SJCRH30 (cell line): ENCODE measurements around the gene EIF4G2. TPM values are rescaled to one million over a fixed set of nuclear protein-coding genes. Genes with fewer than 3 reads are reported as not detected.
A peak's percentile ranks its signal among the peaks of the same experiment; 100 is the strongest.

Source experiments
- DNase-seq, 2 experiments: peaks; one replicate each; pipeline ENCODE4 v3.0.0-alpha.2; 2015 to 2020
- H3K27ac ChIP-seq: fragments of 250-450 bp; sonication (Bioruptor Pico); 2 replicates; pipeline ENCODE4 v1.5.1; 2020; ENCODE audit warnings: mild to moderate bottlenecking, moderate library complexity
- H3K27me3 ChIP-seq: fragments of 250-450 bp; sonication (Bioruptor Pico); 2 replicates; pipeline ENCODE4 v1.5.1; 2020; ENCODE audit warnings: mild to moderate bottlenecking, moderate library complexity
- H3K36me3 ChIP-seq: fragments of 250-450 bp; sonication (Bioruptor Pico); 2 replicates; pipeline ENCODE4 v1.5.1; 2020; ENCODE audit warnings: mild to moderate bottlenecking, moderate library complexity
- H3K4me1 ChIP-seq: fragments of 250-450 bp; sonication (Bioruptor Pico); 2 replicates; pipeline ENCODE4 v1.5.1; 2020; ENCODE audit warnings: mild to moderate bottlenecking, moderate library complexity
- H3K4me3 ChIP-seq: fragments of 250-450 bp; sonication (Bioruptor Pico); 2 replicates; pipeline ENCODE4 v1.5.1; 2020; ENCODE audit warnings: mild to moderate bottlenecking, moderate library complexity
- H3K9me3 ChIP-seq: fragments of 250-450 bp; sonication (Bioruptor Pico); replicated peaks from 2 replicates; pipeline ENCODE4 v1.5.1; 2020; ENCODE audit warnings: mild to moderate bottlenecking, moderate library complexity
- total RNA-seq: library from RNA; depleted of rRNA; stranded (reverse); fragments of >200 nt; shearing (Covaris generic); gene quantifications from 2 replicates; pipeline ENCODE4 v1.2.3, GENCODE V29; 2014

The EIF4G2 gene
- total RNA-seq, 1 experiment from 2014 or later: 1,193 TPM

DNA sequence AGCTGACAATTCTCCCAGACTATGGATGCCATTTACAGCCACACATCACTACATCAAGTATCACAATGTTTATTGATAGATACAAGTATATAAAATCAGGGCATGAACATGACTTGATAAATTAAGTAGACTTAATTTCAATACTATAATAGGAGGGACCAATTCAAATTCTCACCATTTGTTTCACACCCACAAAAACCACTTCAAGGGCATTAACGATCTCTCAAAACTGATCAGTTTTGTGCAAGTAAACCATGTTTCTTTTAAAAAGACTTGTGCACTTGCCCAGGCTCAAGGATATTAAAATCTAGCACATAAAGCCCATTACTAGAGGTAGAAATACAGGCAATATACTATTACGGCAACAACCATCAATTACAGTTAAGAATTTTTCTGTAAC lies 11.7 kb downstream of the EIF4G2 start:
- Histone ChIP-seq H3K27me3 (no peaks in the 10 kb centered on the region), H3K9me3 (no peaks in the 10 kb centered on the region), H3K36me3 (peaks cover 64% of the 10 kb centered on the region)

DNA sequence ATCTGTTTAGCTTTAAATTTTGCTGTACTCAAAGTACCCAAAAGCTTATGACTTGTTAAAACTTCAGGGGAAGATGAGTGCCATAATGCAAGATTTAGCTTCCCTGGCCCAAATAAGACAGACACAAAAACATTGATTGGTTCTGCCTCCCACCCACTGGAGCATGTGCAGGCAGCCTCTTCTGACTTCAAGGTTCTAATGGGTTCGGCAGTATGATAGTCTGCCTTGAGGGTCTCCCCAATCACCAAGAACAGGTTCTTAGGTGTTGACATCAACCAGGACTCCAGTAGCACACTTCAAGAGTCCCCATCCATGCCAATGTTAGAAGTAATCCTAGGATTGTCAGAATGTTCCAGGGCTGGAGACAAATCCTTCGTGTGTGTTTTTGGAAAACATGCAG lies 12.5 kb downstream of the EIF4G2 start:
- H3K4me3 ChIP-seq: no peak overlapping the region
- no peak for DNase-seq
- H3K27ac ChIP-seq: no peak overlapping the region
- H3K9me3 ChIP-seq: no peaks in the 10 kb centered on the region
- no peaks in the 10 kb centered on the region for H3K27me3 ChIP-seq
- no peaks in the 10 kb centered on the region for H3K4me1 ChIP-seq
- H3K36me3 ChIP-seq: peaks cover 56% of the 10 kb centered on the region

More for the DNA sequence above, 11.7 kb downstream of the EIF4G2 start:
- DNase-seq: no peak
- Histone ChIP-seq H3K4me3 (no peak overlapping the region), H3K27ac (no peak overlapping the region), H3K4me1 (no peaks in the 10 kb centered on the region)

DNA sequence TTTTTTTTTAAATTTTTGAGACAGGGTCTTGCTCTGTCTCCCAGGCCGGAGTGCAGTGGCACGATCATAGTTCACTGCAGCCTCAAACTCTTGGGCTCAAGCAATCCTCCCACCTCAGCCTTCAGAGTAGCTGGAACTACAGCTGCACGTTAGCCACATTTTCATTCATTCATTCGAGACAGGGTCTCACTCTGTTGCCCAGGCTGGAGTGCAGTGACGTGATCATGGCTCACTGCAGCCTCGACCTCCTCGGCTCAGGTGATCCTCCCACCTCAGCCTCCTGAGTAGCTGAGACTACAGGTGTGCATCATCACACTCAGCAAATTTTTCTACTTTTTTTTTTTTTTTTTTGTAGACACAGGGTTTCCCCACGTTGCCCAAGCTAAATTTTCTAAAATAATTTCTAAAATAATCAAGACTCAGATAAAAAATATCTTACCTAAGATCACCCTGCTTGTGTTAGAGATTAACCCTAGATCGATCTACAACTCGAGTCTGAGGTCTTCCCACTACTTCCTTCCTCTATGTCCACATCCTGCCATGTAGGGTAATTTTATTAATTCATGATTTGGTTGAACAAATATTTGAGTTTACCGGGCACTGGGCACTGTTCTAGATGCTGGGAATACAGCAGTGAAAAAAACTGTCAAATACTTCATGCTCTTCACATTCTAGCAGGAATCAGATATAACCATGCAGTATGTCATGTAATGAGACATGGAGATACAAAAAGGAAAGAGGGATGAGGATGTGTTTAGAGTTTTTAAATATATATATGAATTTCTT lies 15.1 kb downstream of the EIF4G2 start:
- Histone ChIP-seq H3K9me3 (no peaks in the 10 kb centered on the region), H3K4me3 (no peak overlapping the region), H3K27me3 (no peaks in the 10 kb centered on the region), H3K4me1 (no peaks in the 10 kb centered on the region), H3K27ac (no peak overlapping the region), H3K36me3 (peaks cover 30% of the 10 kb centered on the region)
- no peak for DNase-seq

DNA sequence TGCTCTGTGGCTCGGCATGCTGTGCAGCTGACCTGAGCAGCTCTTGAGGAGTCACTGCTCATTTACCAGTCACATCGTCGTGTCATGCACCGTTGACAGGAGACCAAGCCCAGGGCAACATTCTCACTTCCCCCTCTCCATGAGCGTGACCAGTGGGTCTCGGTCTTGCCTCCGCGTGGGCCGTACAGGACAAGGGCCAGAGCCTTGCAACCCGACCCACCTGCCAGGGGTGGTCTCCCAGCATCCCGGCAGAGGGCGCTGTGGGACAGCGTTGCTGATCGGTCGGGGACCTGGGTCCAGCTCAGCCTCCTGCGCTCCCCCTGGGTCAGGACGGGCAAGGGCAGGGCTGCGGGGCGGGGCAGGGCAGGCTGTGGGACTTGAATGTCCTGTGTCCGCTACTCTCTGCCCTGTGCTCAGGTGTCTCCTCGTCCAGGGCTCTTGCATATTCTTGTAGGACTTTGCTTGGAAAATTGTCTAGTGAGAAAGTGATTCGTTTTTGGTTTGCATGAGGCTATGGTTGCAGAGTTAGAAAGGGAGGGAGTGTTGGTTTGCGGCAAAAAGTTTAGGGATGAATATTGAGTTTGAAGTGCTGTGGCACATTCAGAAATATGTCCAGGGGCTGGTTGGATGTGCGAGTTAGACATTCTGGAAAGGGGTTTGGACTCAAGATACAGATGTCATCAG lies 16.2 kb downstream of the EIF4G2 start:
- Histone ChIP-seq H3K36me3 (peaks cover 19% of the 10 kb centered on the region), H3K27me3 (no peaks in the 10 kb centered on the region), H3K4me3 (no peak overlapping the region), H3K27ac (no peak overlapping the region), H3K4me1 (no peaks in the 10 kb centered on the region), H3K9me3 (no peaks in the 10 kb centered on the region)
- peak; percentile 91 to 94 for DNase-seq

DNA sequence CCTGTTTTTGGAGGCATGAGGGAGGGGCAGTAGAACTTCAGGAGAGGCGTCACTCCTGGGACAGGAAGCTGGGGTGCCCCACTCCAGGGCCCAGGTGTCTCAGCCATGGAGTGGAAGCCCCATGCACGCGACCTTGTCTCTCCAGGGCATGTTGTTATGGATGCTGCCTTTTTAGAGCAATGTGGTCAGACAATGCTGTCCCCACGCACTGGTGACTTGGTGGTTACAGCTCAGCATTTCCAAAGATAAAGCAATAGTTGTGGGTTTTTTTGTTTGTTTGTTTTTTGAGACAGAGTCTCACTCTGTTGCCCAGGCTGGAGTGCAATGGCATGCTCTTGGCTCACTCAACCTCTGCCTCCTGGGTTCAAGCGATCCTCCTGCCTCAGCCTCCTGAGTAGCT lies 22.3 kb downstream of the EIF4G2 start:
- Histone ChIP-seq H3K9me3 (no peaks in the 10 kb centered on the region), H3K27ac (no peak overlapping the region), H3K4me1 (peaks cover 17% of the 10 kb centered on the region), H3K36me3 (no peaks in the 10 kb centered on the region), H3K4me3 (no peak overlapping the region), H3K27me3 (no peaks in the 10 kb centered on the region)
- no peak for DNase-seq

DNA sequence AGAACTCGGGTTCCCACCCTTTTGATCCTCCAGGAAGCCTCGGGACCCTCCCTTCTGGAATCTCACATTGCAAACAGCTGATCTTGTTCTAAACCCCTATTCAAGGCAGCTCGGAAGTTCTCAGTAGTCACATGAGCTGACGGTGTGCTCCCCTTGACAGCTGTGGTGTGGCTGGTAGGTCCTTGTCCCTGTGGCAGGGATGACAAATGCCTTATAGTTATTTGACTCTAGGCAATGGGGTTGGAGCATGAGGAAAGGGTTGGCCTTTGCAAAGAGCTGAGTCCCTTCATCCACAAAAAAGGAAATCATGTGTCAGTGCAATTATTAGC lies 23.6 kb downstream of the EIF4G2 start:
- DNase-seq: peak; percentile 56 to 74
- H3K4me3 ChIP-seq: peak overlapping the region; percentile 20
- no peaks in the 10 kb centered on the region for H3K27me3 ChIP-seq
- no peaks in the 10 kb centered on the region for H3K36me3 ChIP-seq
- peak overlapping the region; percentile 49 for H3K27ac ChIP-seq
- peaks cover 17% of the 10 kb centered on the region for H3K4me1 ChIP-seq
- H3K9me3 ChIP-seq: no peaks in the 10 kb centered on the region

DNA sequence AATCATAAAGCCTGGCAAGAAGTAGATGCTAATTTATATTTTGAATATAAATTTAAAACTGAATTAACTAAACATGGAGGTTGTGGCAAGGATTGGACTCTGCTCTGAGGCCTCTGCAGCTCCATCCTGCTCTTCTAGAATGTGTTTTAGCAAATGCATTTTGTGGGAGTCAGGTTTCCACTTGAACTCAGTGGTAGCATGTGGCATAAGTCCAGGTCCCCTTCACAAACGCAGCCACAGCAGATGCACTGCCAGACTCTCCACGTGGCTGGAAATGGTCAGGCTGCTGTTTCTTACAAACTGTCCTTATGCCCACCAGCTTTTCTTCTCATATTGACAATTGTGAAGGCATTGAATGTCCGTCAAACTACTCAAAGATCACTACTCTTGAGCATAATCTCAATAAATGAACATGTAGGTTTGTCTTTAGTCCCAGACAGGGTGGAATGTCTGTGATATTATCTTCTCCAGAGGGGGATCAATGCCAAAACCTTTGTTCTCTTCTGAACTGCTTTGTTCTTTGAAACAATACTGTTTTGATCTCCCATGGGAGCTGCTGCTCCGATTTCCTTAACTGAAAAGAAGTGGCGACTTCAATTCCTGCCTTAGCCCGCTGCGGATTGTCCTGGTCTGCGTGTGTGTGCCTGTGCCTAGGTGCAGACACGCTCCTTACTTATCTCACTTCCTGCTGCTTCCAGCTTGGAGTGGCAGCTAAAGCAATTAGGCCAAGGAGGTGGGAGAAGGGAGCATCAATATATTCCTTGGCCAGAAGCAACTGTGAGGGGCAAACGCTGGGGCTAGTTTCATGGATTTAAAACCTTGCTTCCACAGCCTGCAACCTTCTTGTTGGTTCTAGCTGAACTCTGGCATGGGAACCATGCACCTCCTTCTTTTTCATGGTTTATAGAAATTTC lies 24.2 kb downstream of the EIF4G2 start:
- Histone ChIP-seq H3K27me3 (no peaks in the 10 kb centered on the region), H3K4me3 (peak overlapping the region; percentile 20), H3K9me3 (no peaks in the 10 kb centered on the region), H3K4me1 (peaks cover 17% of the 10 kb centered on the region), H3K36me3 (peaks cover 5% of the 10 kb centered on the region; the same call in 1 of the 2 replicates), H3K27ac (peak overlapping the region; percentile 49)
- peak; percentile 77 to 85 for DNase-seq

DNA sequence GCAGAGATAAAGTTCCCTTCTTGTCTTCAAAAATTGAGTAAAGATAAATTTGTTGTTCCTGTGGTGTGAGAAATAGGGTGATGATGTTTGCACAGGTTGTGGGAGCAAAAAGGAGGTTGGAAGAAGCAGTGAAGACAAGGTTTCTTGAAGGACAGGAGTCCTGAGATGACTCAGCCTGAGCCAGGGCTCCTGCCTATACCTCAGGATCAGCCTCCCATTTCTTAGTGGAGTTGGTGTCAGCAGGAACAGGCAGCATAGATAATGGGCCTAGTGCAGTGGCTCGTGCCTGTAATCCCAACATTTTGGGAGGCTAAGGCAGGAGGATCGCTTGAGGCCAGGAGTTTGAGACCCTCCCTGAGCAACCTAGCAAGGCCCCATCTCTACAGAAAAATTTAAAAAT lies 28.7 kb downstream of the EIF4G2 start:
- Histone ChIP-seq H3K27me3 (no peaks in the 10 kb centered on the region), H3K9me3 (no peaks in the 10 kb centered on the region), H3K27ac (no peak overlapping the region), H3K36me3 (peaks cover 37% of the 10 kb centered on the region), H3K4me3 (no peak overlapping the region), H3K4me1 (peaks cover 13% of the 10 kb centered on the region)
- no peak for DNase-seq

DNA sequence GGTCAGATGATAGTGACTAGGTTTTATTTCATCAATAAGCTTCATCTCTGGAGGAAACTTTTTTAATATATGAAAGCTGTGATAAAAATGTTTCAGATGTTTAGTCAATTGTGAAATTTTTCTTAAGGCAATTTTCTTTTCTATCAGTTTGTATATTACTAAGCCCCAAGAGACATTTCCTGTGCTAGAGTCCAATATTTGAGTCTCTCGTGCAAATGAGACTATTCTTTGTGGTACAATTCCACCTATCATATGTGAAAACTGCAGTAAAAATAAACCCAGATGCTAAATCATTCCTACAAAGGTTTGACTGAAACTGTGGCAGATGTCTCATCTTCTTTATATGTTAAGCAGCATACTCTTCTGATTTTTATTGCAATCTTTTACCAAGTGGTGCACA lies 29.6 kb downstream of the EIF4G2 start:
- Histone ChIP-seq H3K27me3 (no peaks in the 10 kb centered on the region), H3K4me1 (peaks cover 4% of the 10 kb centered on the region), H3K36me3 (peaks cover 45% of the 10 kb centered on the region), H3K4me3 (no peak overlapping the region), H3K27ac (no peak overlapping the region), H3K9me3 (no peaks in the 10 kb centered on the region)
- DNase-seq: no peak

DNA sequence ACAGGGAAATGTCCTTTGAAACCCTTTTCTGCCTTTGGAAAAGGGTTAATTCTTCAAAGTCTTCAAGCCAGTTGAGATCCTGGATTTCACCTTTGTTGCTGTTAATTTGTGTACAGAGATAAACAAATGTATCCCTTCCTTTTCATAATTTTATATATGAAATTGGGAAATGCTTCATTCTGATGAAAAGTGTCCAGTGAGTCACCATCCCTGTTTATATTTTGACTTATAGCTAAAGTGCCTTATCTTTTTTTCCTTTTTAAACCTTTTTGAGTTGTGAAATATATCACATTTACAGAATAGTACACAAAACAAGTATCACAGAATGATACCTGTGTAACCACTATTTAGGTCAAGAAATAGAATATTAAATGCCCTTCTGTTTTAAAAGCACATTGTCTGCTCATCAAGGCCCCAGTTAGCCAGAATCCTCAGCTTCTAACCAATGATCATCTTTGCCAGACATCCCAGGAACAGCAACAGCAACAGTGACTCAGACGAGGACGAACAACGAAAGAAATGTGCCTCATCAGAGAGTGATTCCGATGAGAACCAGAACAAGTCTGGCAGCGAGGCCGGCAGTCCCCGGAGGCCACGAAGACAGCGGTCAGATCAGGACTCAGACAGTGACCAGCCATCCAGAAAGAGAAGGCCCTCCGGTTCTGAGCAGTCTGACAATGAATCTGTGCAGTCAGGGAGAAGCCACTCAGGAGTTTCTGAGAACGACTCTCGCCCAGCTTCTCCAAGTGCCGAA lies 30.3 kb downstream of the EIF4G2 start:
- H3K4me1 ChIP-seq: no peaks in the 10 kb centered on the region
- no peak overlapping the region for H3K4me3 ChIP-seq
- H3K27ac ChIP-seq: no peak overlapping the region
- DNase-seq: no peak
- H3K9me3 ChIP-seq: no peaks in the 10 kb centered on the region
- no peaks in the 10 kb centered on the region for H3K27me3 ChIP-seq
- peaks cover 50% of the 10 kb centered on the region for H3K36me3 ChIP-seq

DNA sequence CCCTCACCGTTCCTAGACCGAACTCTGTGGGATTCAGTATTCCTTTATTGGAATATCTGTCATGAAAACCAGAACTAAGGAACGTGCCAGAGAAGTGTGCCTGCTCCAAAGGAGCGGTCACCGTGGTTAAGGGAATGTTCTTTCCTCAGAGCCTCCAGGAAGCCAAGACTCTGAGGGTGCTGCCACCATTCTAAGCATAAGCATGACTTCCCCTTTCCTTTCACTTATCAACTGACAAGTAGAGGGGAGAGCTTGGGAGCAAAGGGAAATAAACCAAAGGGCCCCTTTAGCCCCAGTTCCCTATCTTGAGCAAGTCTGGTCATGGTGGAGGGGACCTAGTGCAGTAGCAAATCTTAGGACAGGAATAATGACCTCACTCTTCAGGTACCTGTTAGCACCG lies 30.9 kb downstream of the EIF4G2 start:
- Histone ChIP-seq H3K27me3 (no peaks in the 10 kb centered on the region), H3K9me3 (no peaks in the 10 kb centered on the region), H3K4me1 (no peaks in the 10 kb centered on the region), H3K4me3 (no peak overlapping the region), H3K36me3 (peaks cover 56% of the 10 kb centered on the region), H3K27ac (no peak overlapping the region)
- DNase-seq: no peak

DNA sequence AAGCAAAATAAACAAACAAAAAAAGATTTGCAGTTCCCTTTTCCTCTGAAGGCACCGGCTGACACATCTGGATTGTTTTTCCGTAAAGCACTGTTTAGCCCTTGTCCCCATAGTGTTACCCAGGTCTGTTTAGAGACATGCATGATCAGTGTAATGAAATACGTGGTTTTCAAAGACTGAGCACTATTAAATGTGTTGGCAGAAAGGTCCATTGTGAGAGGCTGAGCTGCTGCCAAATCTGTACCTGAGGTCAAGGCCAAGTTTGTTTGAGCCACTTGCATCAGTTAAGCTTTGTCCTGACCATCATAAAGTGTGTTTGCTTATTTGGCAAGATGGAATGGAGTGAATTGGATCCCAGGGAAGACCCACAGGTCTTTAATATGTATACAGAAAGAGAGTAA lies 31.3 kb downstream of the EIF4G2 start:
- no peak overlapping the region for H3K4me3 ChIP-seq
- H3K27ac ChIP-seq: no peak overlapping the region
- peaks cover 60% of the 10 kb centered on the region for H3K36me3 ChIP-seq

DNA sequence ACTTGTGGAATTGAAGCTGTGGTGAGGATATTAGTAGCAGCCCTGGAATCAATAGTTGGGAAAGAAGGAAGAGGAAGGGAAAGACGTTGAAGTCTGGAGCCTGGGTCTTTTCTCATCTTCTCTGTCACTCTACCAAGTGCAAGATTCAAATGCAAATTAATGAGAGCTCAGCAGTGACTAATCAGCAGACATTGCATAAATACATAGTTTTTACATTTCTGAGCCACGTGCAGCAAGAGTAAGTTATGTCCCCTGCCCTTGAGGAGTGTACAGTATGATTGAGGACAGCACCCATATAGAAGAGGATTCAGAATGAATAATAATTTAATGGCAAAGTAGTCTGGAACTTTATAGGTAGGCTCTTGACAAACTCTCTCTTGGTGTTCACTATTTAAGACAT lies 33.9 kb downstream of the EIF4G2 start:
- Histone ChIP-seq H3K27ac (no peak overlapping the region), H3K9me3 (no peaks in the 10 kb centered on the region), H3K4me1 (no peaks in the 10 kb centered on the region), H3K36me3 (peaks cover 84% of the 10 kb centered on the region), H3K4me3 (no peak overlapping the region), H3K27me3 (no peaks in the 10 kb centered on the region)
- no peak for DNase-seq

More for the DNA sequence above, 31.3 kb downstream of the EIF4G2 start:
- DNase-seq: no peak
- no peaks in the 10 kb centered on the region for H3K9me3 ChIP-seq
- no peaks in the 10 kb centered on the region for H3K27me3 ChIP-seq
- no peaks in the 10 kb centered on the region for H3K4me1 ChIP-seq

DNA sequence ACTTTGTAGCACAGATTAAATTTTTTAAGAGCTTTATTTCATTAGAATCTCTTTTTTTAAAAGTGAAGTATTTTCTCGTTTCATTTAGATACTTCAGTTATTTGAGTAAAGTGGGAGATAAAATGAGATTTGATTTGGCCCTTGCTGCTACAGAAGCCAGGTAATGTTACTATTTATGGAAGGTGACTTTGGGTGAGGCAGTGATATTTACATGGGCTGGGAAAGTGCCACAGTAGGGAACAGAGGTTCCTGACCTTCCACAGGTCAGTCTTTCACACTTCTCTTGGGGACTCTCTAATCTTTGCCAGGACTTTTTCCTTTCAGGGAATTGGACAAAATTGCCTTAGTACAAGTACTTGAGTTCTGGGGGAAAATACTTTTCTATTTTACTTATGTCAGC lies 37.3 kb downstream of the EIF4G2 start:
- Histone ChIP-seq H3K27ac (no peak overlapping the region), H3K36me3 (peaks cover 77% of the 10 kb centered on the region), H3K4me3 (no peak overlapping the region), H3K9me3 (no peaks in the 10 kb centered on the region), H3K4me1 (no peaks in the 10 kb centered on the region), H3K27me3 (no peaks in the 10 kb centered on the region)
- DNase-seq: no peak
